Measurements from ENCODE around the gene CAMK1.

DNA sequence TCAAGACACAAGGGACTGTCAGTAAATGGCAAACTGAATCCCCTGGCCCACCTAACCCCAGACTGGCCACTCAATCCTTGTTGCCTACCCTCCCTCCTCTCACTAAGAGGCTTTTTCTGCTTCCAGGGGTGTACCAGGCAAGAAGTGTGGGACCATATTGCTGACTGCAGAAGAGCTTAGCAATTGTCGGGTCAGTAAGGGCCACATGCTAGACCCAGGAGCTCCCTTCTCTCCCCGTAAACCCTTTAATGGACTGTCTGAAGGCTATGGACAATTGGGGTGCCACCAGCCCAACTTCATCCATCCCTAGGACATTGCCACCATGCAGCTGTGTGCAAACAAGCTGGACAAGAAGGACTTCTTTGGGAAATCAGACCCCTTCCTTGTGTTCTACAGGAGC, 57.3 kb downstream of the CAMK1 start:
- TF ChIP-seq EZH2phosphoT487 (IDR thresholded peaks at IDR 0.05; ENCODE audit: borderline replicate concordance, low read length) (no peak), CTCF (IDR thresholded peaks at IDR 0.05; ENCODE audit: low read depth, low read length, poor library complexity, severe bottlenecking) (no peak)
